Lung microvascular endothelial cell (primary cell): ENCODE data around the gene CNTFR. TPM values are rescaled to one million over a fixed set of nuclear protein-coding genes. Genes with fewer than 3 reads are reported as not detected.

Source experiments
- DNase-seq, 2 donors: peaks; one replicate each; pipeline versions ENCODE4 v3.0.0 to v3.0.0-alpha.2; 2010; ENCODE audit warnings: low read depth in 2 of 2
- total RNA-seq: library from RNA; depleted of rRNA; stranded (reverse); fragments of >200 nt; gene quantifications from 2 replicates; pipeline ENCODE4 v1.2.1, GENCODE V29; 2014

The CNTFR gene
- total RNA-seq, 1 donor from 2014 or later, result not detected

DNA sequence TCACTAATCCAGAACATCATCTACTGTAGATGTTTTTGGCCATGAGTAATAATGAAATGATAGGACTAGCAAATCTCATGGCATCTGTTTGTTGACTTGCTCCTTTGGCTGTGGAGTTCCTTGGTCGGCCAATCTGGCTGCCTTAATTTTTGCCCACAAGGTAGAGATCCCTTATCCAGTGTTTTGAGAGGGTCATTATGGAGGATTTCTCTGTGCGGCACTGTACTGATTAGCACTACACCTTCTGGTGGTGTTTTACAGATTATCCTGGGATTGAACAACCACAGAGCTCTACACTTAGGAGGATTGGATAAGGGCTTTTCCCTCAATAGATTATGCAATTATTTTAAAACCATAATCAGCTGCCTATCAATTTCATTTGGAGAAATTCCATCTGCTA, 63.5 kb downstream of the CNTFR start:
- DNase-seq, result no peak

DNA sequence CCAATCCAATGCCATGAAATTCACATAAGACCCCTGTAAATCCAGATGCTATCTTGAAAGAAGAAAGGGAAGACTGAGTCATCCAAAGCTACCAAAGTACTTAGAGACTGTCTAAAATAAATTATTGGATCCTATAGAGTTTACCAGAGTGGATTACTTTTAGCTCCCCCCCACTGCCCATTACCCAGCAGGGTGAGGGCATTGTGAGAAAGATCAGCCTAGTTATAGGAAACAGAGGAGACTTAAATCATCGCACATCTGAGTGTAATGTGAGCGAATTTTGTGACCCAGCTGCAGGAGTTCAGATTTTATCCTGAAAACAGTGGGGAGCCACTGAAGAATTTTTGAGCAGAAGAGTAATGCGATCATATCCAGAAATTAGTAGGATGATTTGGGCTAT, 65.2 kb downstream of the CNTFR start:
- no peak for DNase-seq

DNA sequence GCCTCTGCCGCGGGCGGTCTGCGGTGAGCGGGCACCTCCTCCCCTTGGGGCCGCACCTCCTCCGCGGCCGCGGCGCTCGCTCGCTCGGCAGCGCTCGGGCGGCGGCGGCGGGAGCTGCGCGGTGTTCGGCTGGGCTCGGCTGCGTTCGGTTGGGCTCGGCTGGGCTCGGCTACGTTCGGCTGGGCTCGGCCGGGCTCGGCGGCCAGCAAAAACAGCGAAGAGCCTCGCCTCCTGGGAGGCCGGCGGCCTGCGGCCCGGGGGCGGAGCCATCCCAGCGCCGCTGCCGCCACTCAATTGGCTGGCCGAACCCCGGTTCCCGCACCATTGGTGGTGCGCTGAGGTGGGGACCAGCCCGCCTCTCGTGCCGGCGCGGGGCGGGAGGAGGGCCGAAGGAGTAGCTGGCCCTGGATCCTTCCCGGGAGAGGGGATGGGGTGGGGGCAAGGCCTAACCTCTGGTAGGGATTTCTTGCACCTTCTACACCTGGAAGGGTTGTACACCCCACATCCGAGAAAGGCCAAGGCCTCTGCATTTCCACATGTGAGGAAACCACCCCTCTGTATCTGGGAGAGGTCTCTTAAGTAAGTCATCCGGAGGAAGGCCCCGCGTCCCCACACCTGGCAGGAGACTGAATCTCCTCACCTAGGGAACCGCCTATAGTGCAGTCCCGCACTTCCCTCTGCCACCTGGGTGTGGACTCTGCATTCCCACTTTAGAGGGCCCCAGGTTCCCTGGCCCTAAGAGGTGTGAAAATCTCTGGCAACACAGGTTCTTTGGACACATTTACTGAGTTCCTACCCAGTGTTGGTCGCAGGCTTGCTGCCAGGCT, 66.3 kb downstream of the CNTFR start, which contains the start of gene ENHO:
Gene ENHO (minus strand): TSS at position 20 of the 827 bp plus-strand sequence. CDS start 1,295 bp downstream, outside the sequence.
- peak; percentile 87 to 91 for DNase-seq

DNA sequence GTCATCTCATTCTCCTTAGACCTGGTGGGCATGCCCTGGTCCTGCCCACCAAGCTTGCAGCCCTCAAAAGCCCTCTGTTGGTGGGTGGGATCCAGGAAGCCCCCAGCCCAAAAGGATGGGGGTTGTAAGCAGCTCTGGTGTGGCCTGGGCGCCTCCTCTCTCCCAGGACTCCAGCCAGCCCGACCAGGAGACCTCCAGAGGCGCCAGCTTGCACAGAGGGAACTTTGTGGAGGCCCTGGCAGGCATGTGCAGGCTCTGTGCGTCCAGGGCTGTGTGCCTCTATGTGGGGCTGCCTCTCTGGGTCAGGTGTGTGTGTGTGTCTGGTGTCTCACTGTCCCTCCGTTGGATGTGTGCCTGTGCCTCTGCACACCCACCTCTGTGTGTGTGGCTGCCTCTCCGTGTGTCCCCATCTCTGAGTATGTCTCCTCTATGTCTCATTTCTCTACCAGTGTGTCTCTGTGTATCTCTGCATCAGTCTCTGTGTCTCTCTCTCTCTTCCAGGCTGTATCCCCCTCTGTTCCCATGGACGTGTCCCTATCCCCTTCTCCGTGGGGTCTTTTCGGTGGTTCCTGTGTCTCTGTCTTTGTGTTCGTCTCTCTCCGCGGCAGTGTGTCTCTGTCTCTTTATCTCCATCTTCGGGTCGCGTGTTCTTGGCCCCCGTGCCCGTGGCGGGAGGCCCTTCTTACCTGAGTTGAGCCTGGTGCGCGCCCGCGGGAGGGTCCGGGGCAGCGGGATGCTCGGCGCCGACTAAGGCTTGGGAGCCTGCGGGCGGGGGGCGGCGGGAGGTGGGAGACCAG, 67.2 kb downstream of the CNTFR start:
- no peak for DNase-seq

DNA sequence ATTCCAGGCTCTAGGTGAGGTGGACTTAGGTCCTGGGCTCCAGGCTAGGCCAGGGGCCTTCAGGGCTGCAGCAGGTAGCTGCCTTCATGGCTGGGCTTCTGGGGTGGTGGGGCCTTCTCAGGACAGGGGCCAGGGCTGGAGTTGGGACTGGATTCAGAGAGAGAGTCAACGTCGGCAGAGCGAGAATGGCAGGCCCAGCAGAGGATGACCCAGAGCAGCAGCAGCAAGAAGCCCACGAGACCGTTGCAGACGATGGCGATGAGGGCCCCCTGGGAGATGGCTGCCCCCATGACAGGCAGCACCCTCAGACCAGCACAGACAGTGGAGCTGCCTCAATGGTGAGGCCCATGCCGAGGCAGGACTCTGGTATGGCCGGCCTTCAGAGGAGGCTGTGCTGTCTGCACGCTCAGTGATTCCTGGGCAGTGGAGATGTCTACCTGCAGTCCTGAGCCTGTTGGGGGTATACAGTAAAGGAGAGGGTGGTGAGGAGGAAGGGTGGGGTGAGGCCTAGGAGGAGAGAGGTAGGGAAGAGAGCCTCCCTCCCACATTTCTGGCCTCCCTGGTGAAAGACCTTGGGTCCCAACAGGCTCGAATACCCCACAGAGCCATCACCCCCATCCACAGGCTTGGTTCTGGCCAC, 68.0 kb downstream of the CNTFR start:
- DNase-seq, result no peak

DNA sequence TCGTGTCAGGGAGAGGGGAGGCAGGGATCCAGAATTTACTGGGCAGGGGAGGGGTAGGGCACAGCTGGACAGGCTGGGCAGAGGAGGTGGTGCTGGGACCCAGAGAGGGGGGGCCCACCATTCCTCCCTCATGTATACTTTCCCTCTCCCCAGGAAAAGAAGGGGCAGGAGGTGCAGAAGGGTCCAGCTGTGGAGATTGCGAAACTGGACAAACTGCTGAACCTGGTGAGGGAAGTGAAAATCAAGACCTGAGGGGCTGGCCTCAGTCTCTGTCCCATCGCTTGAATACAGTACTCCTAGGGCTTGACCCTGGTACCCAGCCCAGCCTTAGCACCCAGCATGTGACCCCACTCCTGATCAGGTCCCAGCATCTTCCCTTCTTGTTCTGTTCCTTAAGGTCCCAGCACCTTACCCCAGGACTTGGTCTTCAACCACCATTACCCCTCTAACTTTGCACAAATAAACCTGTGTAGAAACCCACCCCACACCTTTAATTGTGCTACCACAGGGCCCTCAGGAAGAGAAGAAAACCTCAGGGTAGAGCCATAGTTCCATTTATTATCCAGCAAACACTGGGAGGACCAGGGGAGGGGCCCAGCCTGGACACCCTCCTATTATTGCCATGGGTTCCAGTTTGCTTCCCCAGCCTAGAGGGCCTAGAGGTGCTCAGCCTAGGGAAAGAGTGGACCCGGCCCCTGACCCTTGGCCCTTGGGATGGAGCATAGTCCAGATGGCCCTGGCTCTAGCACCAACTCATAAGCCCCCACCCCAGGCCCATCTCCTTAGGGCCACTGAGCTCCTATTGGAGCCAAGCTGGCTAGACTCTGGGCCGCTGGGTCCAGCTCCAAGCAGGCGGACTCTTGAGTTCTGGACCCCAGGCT, 68.8 kb downstream of the CNTFR start:
- DNase-seq, result no peak

DNA sequence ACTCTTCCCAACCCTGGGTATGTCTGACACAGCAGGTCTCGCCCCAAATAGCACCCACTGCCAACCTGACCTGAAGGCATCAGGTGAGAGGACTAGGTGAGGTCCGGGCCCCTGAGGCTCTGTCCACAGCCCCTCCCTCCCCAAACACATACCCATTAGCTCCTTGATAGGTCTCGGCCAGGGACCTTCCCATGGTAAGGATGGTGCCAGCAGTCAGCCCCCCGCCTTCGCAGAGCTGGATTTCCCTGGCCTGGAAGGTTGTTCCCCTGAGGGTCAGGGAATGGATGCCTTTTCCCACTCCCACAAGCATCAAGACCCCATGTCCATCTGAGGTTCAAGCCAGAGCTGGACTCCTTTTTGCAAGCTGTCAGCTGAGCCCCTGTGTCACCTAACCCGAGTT, 69.4 kb downstream of the CNTFR start:
- DNase-seq, result no peak

DNA sequence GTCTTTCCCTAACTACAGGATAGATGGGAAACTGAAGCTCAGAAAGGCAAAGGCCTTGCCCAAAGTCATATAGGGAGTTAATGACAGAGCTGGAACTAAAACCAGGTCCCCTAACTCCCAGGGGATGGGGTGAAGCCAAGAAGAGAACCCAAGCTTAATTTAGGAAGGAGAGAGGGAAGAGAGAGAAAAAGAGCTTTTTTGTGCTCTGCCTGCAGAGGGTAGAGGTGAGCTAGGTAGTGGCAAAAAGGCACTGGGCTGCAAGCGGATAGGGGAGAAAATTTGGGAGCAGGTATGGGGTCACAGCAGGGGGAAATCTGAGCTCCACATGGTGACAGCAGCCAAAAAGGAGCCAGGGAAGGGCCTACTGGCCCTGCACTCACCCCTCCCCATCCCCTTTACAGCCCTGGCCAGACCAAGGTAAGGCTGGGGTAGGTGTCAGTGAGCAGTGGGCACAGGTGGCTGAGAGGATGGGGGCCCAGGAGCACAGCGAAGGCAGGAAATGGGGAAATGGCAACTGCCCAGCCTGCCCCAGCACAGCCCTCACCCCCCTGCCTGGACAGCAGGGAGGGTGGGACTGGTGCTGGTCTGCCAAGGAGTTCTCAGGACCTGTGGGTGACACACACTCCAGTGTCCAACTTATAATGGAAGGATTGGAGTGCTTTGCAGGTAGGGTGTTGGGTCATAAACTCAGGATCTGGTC, 70.1 kb downstream of the CNTFR start:
- DNase-seq, result no peak

DNA sequence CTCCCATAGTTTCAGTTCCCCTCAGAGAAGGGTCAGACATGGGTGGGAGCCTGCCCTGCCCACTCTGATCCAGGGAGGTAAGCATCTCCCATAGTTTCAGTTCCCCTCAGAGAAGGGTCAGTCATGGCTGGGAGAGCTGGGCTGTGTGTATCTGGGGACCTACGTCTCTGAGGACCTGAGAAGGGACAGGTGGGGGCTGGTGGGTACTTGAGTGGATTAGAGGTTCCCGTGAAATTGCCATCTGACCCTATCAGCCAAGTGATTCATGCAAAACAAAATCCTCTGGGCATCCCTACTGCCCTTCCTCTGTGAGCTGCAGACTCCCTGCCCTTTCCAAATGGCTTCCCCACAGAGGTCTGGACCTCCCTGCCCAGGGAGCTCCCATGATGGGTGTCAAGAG, 70.6 kb downstream of the CNTFR start:
- no peak for DNase-seq

DNA sequence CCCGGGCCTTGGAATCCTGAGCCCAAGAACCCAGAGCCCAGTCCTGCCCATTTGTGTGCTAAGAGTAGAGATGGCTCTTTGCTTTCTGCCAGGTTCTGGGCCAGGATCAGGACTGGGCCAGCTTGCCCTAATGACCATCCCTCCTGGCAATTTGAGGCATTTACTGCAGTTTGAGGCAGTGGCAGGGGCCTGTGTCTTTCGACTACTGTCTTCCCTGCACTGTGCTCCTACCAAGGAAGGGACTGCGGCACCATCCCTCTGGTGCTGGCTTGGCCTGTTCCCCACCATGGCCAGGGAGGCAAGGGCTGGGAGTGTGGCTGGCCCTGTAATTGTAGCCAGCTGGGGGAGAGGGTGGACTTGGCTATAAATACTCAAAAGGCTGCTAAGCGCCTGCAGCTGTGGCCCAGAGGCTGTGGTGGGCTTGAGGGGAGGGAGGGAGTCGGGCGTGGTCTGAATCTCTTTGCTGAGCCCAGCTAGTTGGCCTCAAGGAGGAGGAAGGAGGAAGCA, 71.4 kb downstream of the CNTFR start:
- DNase-seq, result no peak

DNA sequence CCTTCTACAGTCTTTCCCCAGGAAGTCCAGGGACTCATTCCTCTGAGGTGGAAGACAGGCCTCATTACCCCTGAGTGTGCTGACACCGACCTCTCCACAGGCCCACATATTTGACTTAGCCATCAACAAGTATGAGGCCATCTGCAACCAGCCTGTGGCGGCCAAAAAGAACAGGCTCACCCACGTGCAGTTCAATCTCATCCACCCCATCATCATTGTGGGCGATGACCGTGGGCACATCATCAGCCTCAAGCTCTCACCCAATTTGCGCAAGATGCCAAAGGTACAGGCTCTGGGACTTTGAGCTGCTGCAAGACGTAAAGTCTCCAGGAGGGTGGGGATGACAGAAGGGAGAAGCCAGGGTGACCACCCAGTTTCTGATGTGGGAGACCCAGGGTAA, 72.3 kb downstream of the CNTFR start:
- no peak for DNase-seq

DNA sequence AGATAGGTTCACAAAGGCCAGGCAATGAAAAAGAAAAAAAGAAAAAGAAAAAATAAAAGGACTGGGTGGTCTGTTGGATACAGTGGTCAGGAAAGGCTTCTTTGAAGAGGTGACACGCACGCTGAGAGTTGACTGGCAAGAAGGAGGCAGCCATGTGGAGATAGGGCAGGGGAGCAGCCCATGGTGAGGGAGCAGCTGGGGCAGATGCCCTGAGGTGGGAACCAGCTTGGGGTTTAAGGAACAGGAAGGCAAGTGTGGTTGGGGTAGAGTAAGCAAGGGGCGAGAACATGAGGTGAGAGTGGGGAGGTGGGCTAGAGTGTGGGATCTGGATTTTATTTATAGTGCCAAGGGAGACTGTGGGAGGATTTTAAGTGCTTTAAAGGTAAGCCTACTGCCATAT, 73.6 kb downstream of the CNTFR start:
- no peak for DNase-seq

DNA sequence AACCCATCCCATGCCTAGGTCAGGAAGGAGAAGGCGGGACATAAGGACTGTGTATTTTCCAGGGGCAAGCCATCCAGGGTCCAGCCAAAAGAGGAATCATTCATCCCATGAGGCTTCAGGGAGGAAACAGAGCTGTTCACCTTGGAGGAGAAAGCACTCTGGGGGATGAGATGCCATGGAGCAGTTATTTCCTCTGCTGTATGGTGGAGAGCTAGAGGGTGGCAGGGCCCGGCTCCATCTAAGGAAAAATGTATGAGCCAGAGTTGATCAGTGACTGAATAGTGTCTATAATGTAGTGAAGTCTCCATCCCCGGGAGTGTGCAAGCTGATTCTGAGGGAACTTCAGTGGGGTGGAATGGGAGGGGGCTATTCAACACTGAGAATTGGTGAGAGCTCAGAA, 74.7 kb downstream of the CNTFR start:
- DNase-seq, result no peak

DNA sequence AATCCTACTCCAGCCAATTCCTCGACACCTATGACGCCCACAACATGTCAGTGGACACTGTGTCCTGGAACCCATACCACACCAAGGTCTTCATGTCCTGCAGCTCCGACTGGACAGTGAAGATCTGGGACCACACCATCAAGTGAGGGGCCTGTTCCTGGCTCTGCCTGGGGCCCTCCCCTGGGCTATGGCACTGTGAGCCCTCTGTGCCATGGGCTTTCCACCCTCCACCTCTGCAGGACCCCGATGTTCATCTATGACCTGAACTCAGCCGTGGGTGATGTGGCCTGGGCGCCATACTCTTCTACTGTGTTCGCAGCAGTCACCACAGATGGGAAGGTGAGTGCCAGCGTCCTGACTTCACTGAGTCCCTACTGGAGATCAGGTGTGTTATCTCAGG, 75.1 kb downstream of the CNTFR start:
- no peak for DNase-seq

DNA sequence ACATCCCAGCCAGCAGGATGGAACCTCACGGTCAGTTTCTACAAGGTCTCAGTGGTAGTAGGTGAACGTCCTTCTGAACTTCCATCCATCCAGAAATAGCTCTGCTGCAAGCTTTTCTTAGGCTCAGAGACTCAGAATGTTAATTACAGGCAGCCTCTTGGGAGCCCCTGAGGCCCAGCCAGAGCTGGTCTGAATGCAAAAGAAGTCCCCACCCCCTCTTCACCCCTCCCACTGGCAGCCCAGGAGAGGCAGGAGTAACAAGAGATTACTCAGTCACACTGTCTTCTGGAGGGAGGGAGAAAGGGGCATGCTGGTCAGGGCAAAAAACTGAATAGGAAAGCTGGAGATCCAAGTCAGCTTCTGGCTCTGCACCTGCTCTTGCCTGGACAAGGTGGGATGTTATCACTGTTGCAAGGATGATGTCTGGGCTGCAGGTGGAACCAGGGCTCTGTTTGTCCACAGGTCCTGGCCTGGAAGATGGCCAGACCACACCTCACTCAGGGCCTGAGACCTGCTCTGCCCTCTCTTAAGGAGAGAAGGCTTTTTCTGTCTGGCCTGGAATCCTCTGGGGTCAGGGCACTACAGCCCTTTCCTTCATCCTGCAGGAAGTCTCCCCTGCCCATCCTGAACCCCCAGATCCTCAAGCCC, 75.8 kb downstream of the CNTFR start:
- no peak for DNase-seq

DNA sequence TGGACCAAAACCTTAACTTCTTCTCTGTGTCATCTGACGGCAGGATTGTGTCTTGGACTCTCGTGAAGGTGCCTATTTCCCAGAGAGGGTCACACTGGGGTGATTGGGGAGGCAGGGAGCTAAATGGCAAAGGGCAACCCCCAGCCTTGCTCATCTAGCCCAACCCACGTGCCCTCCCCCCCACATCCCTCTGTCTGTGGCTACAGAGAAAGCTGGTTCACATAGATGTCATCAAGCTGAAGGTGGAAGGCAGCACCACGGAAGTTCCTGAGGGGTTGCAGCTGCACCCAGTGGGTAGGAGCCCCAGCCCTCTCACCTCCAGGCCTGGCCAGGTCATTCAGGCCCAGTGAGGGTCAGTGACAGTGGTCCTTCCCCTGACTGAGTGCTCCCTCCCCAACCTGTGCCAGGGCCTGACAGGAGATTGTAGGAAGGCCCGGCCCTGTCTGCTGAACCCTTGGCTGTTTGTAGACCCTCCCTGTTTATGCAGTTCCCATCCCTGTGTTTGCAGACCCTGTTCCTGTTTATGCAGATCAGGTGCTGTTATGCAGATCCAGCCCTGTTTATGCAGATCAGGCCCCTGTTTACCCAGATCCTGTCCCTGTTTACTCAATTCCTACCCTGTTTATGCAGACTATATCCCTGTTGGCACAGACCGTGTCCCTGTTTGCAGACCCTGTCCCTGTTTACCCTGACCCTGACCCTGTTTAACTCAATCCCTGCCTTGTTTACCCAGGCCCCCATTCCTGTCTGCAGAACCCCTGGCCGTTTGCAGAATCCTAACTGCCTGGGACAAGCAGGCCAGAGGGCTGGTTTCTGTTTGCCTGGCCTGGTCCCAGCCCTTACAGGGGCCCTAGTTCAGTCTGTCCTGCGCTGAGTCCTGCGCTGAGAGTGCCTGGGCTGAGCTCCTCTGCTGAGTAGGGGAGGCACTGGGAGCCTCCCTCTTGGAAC, 77.1 kb downstream of the CNTFR start:
- no peak for DNase-seq

DNA sequence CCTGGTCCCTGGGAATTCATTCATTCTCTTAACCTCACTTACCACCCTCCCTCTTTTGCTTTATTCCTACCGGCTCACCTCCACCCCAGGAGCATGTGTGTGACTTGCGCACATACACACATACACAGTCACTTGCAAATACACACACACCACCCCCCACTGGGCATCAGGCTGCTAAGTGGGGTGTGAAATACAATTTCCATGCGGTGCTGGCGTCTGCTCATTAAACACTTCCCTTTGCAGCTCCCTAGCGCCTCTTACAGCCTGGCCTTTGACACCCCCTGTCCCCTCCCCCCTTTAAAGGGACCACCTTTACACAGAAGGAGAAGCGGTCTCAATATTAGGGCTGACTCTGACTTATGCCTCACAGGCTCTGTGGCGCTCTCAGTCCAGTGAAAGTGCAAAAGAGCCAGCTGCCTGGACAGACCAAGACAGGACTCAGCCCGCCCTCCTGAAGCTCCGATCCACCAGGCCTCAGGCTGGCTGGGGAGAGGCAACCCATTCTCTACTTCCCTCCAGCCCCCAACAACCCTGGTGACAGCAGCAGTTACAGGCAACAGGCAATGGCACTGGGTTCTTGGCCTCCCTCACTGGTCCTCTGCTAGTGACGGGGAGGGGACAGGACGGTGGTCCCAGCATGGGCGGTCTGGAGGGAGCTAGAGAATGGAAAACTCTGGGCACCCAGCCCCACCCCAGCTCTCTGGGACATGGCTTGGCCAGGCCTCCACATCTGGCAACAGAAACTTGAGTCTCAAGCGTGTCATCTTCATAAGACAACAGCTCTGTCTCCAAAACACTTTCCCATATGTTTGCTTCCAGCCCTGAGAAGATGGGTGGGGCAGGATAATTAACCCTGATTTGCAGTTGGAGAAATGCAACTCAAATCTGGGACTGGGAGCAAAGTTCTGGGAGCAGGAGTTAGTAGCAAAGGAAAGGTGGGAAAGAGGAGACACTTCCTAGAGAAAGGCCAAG, 78.7 kb downstream of the CNTFR start:
- DNase-seq, result no peak

DNA sequence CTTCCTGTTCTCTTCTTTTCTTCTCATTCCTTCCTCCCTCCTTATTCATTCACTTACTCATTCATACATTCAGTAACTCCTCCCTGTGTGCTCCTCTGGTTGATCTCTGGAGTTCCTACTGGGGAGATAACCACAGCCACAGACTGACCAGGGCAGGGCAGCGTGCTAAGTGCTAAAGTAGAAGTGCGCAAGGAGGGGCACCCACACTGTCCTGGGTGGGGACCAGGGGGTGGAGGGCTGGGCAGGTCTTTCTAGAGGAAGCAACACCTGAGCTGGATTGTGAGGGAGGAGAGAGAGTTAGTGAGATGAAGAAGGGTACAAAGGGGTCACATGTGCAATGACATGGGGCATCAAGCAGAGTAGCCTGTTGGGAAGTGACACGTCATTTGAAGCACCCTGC, 80.6 kb downstream of the CNTFR start:
- DNase-seq, result no peak
